Activated T-cell treated with anti-CD3 and anti-CD28 coated beads, Interleukin-2, amount 50 U/mL, for 4 hours (primary cell): ENCODE data around the gene TINAGL1. TPM values are rescaled to one million over a fixed set of nuclear protein-coding genes. Genes with fewer than 3 reads are reported as not detected.

Source experiments
- ATAC-seq, 2 donors: fragments of 200-7000 bp; cut with Tn5 transposase; one replicate each; pipeline ENCODE4 v1.10.0; 2021
- DNase-seq: peaks from one replicate; pipeline ENCODE4 v3.0.0-alpha.2; 2020
- H3K27me3 Mint-ChIP-seq: one replicate; pipeline ENCODE4 v1.8.0; 2021; ENCODE audit warnings: low read depth, mixed read lengths
- H3K36me3 Mint-ChIP-seq: one replicate; pipeline ENCODE4 v1.8.0; 2022; ENCODE audit warnings: mixed read lengths; ENCODE audit not compliant: insufficient read depth
- H3K4me1 Mint-ChIP-seq: one replicate; pipeline ENCODE4 v1.8.0; 2021; ENCODE audit warnings: low read depth, mixed read lengths
- H3K4me3 Mint-ChIP-seq: one replicate; pipeline ENCODE4 v1.8.0; 2021; ENCODE audit warnings: mild to moderate bottlenecking, moderate library complexity, mixed read lengths
- H3K9me3 Mint-ChIP-seq: one replicate; pipeline ENCODE4 v1.8.0; 2021; ENCODE audit warnings: mixed read lengths
- total RNA-seq, 3 donors: library from RNA; stranded (reverse); gene quantifications; one replicate each; pipeline ENCODE4 v1.2.1, GENCODE V29; 2021

TINAGL1 gene
- under 1 TPM in 2 of 3 donors, not detected in 1; 0.18 to 0.38 TPM for total RNA-seq

GRCh38 chr1:31576201-31576669 is at the start of gene TINAGL1:
Gene TINAGL1 (plus strand): TSS chr1:31576515. CDS start chr1:31577149, 634 bp downstream.
- Mint-ChIP-seq H3K9me3 (no peaks in the 10 kb centered on the region), H3K36me3 (no peaks in the 10 kb centered on the region), H3K4me1 (peaks cover 3% of the 10 kb centered on the region), H3K4me3 (no peak within 1 kb of the TSS), H3K27me3 (peaks cover 20% of the 10 kb centered on the region)
- DNase-seq: no peak
- ATAC-seq: peak; percentile 10 to 46

GRCh38 chr1:31529999-31530684 is 46.2 kb upstream of the TINAGL1 start:
- Mint-ChIP-seq H3K36me3 (no peaks in the 10 kb centered on the region), H3K9me3 (no peaks in the 10 kb centered on the region), H3K4me1 (no peaks in the 10 kb centered on the region), H3K27me3 (peaks cover 11% of the 10 kb centered on the region), H3K4me3 (no peak overlapping the region)
- ATAC-seq (no peak), DNase-seq (no peak)

GRCh38 chr1:31531177-31531999 is 44.9 kb upstream of the TINAGL1 start:
- H3K4me1 Mint-ChIP-seq: peaks cover 5% of the 10 kb centered on the region
- no peak overlapping the region for H3K4me3 Mint-ChIP-seq
- H3K36me3 Mint-ChIP-seq: no peaks in the 10 kb centered on the region
- peaks cover 21% of the 10 kb centered on the region for H3K27me3 Mint-ChIP-seq
- DNase-seq (no peak), ATAC-seq (no peak)
- H3K9me3 Mint-ChIP-seq: no peaks in the 10 kb centered on the region

GRCh38 chr1:31532173-31532572 is 44.1 kb upstream of the TINAGL1 start:
- peaks cover 6% of the 10 kb centered on the region for H3K4me1 Mint-ChIP-seq
- H3K9me3 Mint-ChIP-seq: no peaks in the 10 kb centered on the region
- ATAC-seq: no peak
- H3K27me3 Mint-ChIP-seq: peaks cover 21% of the 10 kb centered on the region
- no peak overlapping the region for H3K4me3 Mint-ChIP-seq
- H3K36me3 Mint-ChIP-seq: no peaks in the 10 kb centered on the region
- no peak for DNase-seq

GRCh38 chr1:31535561-31535960 is 40.8 kb upstream of the TINAGL1 start:
- DNase-seq: no peak
- Mint-ChIP-seq H3K4me3 (no peak overlapping the region), H3K36me3 (no peaks in the 10 kb centered on the region), H3K4me1 (peaks cover 6% of the 10 kb centered on the region), H3K27me3 (peaks cover 23% of the 10 kb centered on the region), H3K9me3 (no peaks in the 10 kb centered on the region)
- no peak for ATAC-seq

GRCh38 chr1:31539329-31539728 is 37.0 kb upstream of the TINAGL1 start:
- DNase-seq (no peak), ATAC-seq (no peak)
- Mint-ChIP-seq H3K9me3 (no peaks in the 10 kb centered on the region), H3K4me3 (no peak overlapping the region), H3K27me3 (peaks cover 20% of the 10 kb centered on the region), H3K4me1 (peaks cover 6% of the 10 kb centered on the region), H3K36me3 (no peaks in the 10 kb centered on the region)

- Mint-ChIP-seq H3K36me3 (no peaks in the 10 kb centered on the region), H3K9me3 (no peaks in the 10 kb centered on the region), H3K27me3 (peaks cover 7% of the 10 kb centered on the region), H3K4me3 (no peak overlapping the region), H3K4me1 (peaks cover 2% of the 10 kb centered on the region)
- no peak for ATAC-seq
- no peak for DNase-seq
Observed at GRCh38 chr1:31541194-31541593, 35.1 kb upstream of the TINAGL1 start.

GRCh38 chr1:31545927-31546540 is 30.3 kb upstream of the TINAGL1 start:
- Mint-ChIP-seq H3K36me3 (no peaks in the 10 kb centered on the region), H3K9me3 (no peaks in the 10 kb centered on the region), H3K4me3 (no peak overlapping the region), H3K4me1 (peaks cover 11% of the 10 kb centered on the region), H3K27me3 (peaks cover 7% of the 10 kb centered on the region)
- ATAC-seq (no peak), DNase-seq (no peak)

GRCh38 chr1:31548534-31548906 is 27.8 kb upstream of the TINAGL1 start:
- Mint-ChIP-seq H3K27me3 (peaks cover 5% of the 10 kb centered on the region), H3K9me3 (no peaks in the 10 kb centered on the region), H3K4me3 (no peak overlapping the region), H3K36me3 (no peaks in the 10 kb centered on the region), H3K4me1 (peaks cover 11% of the 10 kb centered on the region)
- ATAC-seq: peak; percentile 9 to 16
- no peak for DNase-seq

- Mint-ChIP-seq H3K36me3 (no peaks in the 10 kb centered on the region), H3K4me1 (peaks cover 11% of the 10 kb centered on the region), H3K4me3 (peak overlapping the region; percentile 47), H3K9me3 (no peaks in the 10 kb centered on the region), H3K27me3 (peaks cover 5% of the 10 kb centered on the region)
- DNase-seq: peak; percentile 85
- peak; percentile 96 to 97 for ATAC-seq
Observed at GRCh38 chr1:31548907-31549808, 27.2 kb upstream of the TINAGL1 start.

GRCh38 chr1:31549809-31550620 is 26.3 kb upstream of the TINAGL1 start:
- Mint-ChIP-seq H3K4me1 (peaks cover 11% of the 10 kb centered on the region), H3K4me3 (no peak overlapping the region), H3K36me3 (no peaks in the 10 kb centered on the region), H3K27me3 (peaks cover 6% of the 10 kb centered on the region), H3K9me3 (no peaks in the 10 kb centered on the region)
- no peak for DNase-seq
- ATAC-seq: no peak

GRCh38 chr1:31551208-31551607 is 25.1 kb upstream of the TINAGL1 start:
- Mint-ChIP-seq H3K27me3 (peaks cover 8% of the 10 kb centered on the region), H3K9me3 (no peaks in the 10 kb centered on the region), H3K36me3 (no peaks in the 10 kb centered on the region), H3K4me1 (peaks cover 11% of the 10 kb centered on the region), H3K4me3 (no peak overlapping the region)
- ATAC-seq (no peak), DNase-seq (no peak)

GRCh38 chr1:31552489-31552888 is 23.8 kb upstream of the TINAGL1 start:
- DNase-seq: no peak
- Mint-ChIP-seq H3K27me3 (peaks cover 8% of the 10 kb centered on the region), H3K36me3 (no peaks in the 10 kb centered on the region), H3K9me3 (no peaks in the 10 kb centered on the region), H3K4me3 (no peak overlapping the region), H3K4me1 (peaks cover 11% of the 10 kb centered on the region)
- ATAC-seq: no peak
